OCI-M2 (cell line): Measurements from ENCODE around the gene NFE2L3.
"Not testable (repeated sequence)": the region's sequence is repeated elsewhere in the genome, so short reads cannot be mapped to it uniquely, and the experiment has no call there.

Source experiments
- DNase-seq: peaks from one replicate; lab custom pipeline; 2025; ENCODE audit not compliant: unreplicated experiment; lab: John Stamatoyannopoulos, UW

Gene NFE2L3

DNA sequence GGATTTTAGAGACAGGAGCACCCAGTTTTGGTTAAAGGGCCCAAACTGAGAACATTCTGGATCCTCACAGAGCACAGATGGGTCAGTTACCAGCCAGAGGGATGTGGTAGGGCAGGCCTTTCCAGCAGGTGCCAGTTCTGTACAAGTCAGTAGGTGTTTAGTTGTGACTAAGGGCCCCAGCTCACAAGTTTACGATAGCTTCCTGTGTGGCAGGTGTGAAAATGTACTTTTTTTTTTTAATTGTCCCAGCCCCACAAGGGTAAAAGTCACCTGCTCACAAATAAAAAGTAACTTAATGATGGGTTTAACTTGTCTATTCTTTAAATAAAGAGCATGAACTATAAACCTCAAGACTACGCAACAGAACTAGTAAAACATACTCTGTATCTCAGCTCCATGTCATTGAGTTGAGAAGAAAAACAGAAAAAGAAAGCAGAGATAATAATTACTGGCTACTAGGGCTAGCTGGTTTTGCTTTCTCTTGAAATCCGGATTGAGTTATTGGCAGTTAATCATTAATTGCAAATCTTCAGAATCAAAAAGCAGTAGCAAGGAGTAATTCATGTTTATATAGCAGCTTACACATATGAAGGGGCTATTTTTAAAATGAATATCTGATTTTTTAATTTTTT lies 15.4 kb downstream of the NFE2L3 start:
- no peak for DNase-seq

DNA sequence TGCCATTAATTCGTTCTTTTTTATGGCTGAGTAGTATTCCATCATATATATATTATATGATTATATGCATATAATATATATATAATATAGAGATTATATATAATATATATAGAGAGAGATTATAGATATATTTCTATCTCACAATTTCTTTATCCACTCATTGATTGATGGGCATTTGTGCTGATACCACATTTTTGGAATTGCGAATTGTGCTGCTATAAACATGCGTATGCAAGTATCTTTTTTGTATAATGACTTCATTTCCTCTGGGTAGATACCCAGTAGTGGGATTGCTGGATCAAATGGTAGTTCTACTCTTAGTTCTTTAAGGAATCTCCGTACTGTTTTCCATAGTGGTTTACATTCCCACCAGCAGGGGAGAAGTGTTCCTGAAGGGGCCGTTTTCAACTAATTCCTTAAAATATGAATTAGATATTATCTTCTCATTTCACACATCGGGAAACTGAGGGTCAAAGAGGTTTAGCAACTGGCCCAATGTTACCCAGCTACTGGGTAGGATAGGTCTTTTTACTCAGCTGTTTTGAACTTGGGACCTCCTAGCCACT lies 16.5 kb downstream of the NFE2L3 start:
- DNase-seq: no peak

- DNase-seq: no peak
Measured at GRCh38 chr7:26169271-26169670, 17.3 kb downstream of the NFE2L3 start.

DNA sequence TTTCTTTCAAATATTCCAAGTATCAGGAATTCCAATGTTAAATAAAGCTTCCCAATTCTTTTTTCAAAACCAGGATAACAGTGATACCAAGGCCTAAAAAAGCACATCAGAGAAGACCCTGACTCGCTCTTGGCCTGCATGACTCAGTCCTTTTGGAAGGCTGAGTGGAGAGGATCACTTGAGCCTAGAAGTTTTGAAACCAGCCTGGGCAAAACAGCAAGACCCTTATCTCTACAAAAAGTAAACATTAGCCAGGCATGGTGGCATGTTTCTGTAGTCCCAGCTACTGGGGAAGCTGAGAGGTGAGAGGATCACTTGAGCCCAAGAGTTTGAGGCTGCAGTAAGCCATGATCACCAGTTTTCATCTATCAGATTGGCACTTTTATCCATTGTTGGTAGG lies 18.7 kb downstream of the NFE2L3 start:
- no peak for DNase-seq

GRCh38 chr7:26171601-26172000 lies 19.6 kb downstream of the NFE2L3 start:
- DNase-seq: no peak

- DNase-seq: no peak
Measured at GRCh38 chr7:26172048-26172447, 20.1 kb downstream of the NFE2L3 start.

DNA sequence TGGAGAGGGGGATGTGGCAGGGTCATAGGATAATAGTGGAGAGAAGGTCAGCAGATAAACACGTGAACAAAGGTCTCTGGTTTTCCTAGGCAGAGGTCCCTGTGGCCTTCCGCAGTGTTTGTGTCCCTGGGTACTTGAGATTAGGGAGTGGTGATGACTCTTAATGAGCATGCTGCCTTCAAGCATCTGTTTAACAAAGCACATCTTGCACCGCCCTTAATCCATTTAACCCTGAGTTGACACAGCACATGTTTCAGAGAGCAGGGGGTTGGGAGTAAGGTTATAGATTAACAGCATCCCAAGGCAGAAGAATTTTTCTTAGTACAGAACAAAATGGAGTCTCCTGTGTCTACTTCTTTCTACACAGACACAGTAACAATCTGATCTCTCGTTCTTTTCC lies 23.9 kb downstream of the NFE2L3 start:
- DNase-seq: not testable (repeated sequence)

DNA sequence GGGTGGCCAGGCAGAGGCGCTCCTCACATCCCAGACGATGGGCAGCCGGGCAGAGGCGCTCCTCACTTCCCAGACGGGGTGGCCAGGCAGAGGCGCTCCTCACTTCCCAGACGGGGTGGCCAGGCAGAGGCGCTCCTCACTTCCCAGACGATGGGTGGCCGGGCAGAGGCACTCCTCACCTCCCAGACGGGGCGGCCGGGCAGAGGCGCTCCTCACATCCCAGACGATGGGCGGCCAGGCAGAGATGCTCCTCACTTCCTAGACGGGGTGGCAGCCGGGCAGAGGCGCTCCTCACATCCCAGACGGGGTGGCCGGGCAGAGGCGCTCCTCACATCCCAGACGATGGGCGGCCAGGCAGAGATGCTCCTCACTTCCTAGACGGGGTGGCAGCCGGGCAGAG lies 24.7 kb downstream of the NFE2L3 start:
- not testable (repeated sequence) for DNase-seq

- not testable (repeated sequence) for DNase-seq
Measured at GRCh38 chr7:26177269-26177668, 25.3 kb downstream of the NFE2L3 start.

DNA sequence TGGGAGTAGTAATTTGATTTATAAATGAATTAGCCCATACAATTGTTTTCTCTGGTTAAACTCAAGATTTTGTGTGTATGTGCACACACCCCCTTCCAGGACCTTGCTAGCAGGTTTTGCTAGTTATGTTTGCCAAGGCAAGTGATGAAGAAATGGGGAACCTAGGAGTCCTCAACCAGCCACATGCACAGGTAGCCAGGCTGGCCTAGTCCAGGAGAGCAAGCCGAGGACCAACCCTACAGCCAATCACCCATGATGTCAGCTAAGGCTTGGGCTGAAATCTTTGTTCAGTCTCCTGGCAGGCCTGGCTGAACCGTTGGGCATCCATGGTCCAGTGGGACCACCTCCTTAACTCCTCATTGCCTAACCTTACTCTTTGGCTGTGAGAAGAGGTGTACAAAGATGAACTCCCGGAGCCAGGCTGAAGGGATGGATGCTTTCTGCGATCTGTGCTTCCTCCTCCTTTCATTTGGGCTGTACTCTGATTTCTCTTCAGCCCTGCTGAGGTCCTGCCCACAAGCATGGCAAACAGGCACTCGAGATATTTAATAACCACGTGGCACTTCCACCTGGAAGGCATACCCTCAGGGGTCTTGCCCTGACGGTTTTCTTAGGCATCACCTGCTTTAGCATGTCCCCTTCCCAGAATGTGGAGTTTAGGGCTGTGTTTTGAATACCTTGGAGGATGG lies 26.4 kb downstream of the NFE2L3 start:
- no peak for DNase-seq

DNA sequence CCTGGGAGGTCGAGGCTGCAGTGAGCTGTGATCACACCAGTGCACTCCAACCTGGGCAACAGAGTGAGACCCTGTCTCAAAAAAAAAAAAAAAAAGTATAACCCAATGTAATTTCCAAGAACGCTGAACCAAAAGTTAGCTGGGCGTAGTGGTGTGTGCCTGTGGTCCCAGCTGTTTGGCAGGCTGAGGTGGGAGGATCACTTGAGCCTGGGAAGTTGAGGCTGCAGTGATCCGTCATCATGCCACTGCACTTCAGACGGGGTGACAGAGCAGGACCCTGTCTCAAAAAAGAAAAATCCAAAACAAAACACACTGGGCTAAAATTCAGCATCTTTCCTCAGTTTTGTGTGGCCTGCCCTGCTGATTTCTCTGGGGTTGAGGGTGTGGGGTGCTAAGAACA lies 27.4 kb downstream of the NFE2L3 start:
- no peak for DNase-seq

- no peak for DNase-seq
Measured at GRCh38 chr7:26179826-26180497, 28.0 kb downstream of the NFE2L3 start.

- no peak for DNase-seq
Measured at GRCh38 chr7:26180792-26181198, 28.8 kb downstream of the NFE2L3 start.

DNA sequence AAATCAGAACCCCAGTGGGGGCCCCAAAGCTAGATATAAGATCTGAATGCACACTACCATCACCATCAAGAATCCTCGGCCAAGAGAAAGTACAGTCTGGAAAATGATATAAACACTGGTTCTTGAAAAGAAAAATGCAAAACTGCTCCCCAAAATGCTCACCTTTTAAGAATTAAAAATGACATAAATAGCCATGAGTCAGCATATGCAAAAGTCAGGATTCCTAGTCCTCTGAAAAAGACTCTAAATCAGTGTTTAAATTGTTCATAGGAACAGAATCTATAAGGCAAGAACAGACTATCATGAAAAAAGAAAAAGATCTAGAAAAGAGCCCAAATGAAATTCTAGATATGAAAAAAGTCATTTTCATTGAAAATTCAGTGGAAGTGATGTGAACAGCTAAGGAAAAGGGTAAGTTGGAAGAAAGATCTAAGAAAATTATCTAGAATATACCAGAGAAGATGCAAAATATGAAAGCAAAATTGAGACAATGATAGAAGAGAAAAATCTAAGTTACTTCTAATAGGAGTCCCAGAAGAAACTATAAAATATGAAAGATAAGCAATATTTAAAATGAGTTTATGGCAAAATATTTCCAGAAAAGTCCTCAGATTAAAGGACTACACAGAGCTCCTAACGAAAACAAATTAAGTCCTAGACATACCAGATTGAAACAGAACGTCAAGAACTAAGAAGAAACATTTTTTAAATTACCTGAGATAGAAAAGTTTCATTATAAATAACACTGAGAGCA lies 29.7 kb downstream of the NFE2L3 start:
- no peak for DNase-seq

DNA sequence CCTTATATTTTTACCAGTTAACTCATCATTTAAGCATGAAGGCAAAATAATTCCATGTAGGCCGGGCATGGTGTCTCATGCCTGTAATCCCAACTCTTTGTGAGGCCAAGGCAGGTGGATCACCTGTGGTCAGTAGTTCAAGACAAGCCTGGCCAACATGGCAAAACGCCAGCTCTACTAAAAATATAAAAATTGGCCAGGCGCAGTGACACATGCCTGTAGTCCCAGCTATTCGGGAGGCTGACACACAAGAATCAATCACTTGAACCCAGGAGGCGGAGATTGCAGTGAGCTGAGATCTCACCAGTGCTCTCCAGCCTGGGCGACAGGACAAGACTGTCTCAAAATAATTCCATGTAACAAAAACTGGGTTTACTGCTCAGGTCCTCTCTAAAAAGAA lies 30.3 kb downstream of the NFE2L3 start:
- no peak for DNase-seq

- DNase-seq: no peak
Measured at GRCh38 chr7:26182706-26183105, 30.7 kb downstream of the NFE2L3 start.

DNA sequence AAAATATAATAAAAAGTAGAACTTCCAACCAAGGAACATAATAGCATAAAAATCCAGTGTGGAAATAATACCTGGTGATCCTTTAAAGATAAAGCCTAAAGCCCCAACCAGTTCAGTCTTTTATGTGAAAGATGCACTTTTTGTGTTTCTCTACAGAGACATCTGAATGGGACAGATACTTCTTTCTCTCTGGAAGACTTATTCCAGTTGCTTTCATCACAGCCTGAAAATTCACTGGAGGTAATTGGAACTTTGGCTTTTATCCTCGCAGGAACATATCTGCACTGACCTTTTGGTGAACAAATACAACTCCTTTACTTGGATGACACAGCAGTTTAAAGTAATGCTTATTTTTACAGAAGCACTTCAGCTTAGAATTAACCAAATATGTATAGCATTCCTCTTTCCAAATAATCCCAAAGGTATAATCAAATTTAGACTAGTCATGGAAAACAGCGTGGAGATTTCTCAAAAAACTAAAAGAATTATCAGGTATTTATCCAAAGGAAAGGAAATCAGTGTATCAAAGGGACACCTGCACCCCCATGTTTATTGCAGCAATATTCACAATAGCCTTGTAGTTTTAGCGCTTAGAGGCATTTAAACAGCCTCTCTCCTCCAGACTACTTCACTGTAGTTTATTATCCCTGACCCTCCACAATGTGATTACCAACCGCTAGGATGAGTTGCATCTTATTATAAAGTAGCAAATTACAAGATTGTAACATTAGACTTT lies 31.7 kb downstream of the NFE2L3 start:
- DNase-seq: no peak

GRCh38 chr7:26184281-26185101 lies 32.5 kb downstream of the NFE2L3 start:
- DNase-seq: not testable (repeated sequence)

- DNase-seq: no peak
Measured at GRCh38 chr7:26185131-26185843, 33.3 kb downstream of the NFE2L3 start.
